Mesothelial cell of epicardium (in vitro differentiated cells): ENCODE measurements around the gene NOL12. TPM values are rescaled to one million over a fixed set of nuclear protein-coding genes. Genes with fewer than 3 reads are reported as not detected.
"Not testable (repeated sequence)": the region's sequence is repeated elsewhere in the genome, so short reads cannot be mapped to it uniquely, and the experiment has no call there.

Source experiments
- DNase-seq, 2 experiments: peaks; one replicate each; pipeline ENCODE4 v3.0.0; 2021; ENCODE audit warnings: low spot score in 2 of 2; ENCODE audit not compliant: unreplicated experiment in 2 of 2
- H3K27ac Mint-ChIP-seq: 2 replicates; pipeline ENCODE4 v1.8.0; 2021; ENCODE audit warnings: mixed read lengths
- H3K27me3 Mint-ChIP-seq: 2 replicates; pipeline ENCODE4 v1.8.0; 2021; ENCODE audit warnings: low read depth, mixed read lengths
- H3K36me3 Mint-ChIP-seq: 2 replicates; pipeline ENCODE4 v1.8.0; 2021; ENCODE audit warnings: mixed read lengths
- H3K4me1 Mint-ChIP-seq: 2 replicates; pipeline ENCODE4 v1.8.0; 2021; ENCODE audit warnings: mixed read lengths
- H3K4me3 Mint-ChIP-seq: 2 replicates; pipeline ENCODE4 v1.8.0; 2021; ENCODE audit warnings: mild to moderate bottlenecking, moderate library complexity, mixed read lengths
- H3K9me3 Mint-ChIP-seq: 2 replicates; pipeline ENCODE4 v1.8.0; 2021; ENCODE audit warnings: mixed read lengths
- total RNA-seq: library from RNA; stranded (reverse); gene quantifications from 3 replicates; pipeline ENCODE4 v1.2.1, GENCODE V29; 2021
- TF ChIP-seq, protein P1 (sequence below): fragments of 200-600 bp; sonication (generic); IDR thresholded peaks from one replicate; pipeline ENCODE4 v1.5.0; 2021; ENCODE audit warnings: antibody characterized with exemption; ENCODE audit not compliant: unreplicated experiment

NOL12 gene
- total RNA-seq, 1 donor from 2014 or later = 25.2 TPM

GRCh38 chr22:37690901-37691504, 4.9 kb downstream of the NOL12 start:
- H3K4me1 Mint-ChIP-seq = peaks cover 15% of the 10 kb centered on the region
- DNase-seq = no peak
- TF ChIP-seq, protein P1, sequence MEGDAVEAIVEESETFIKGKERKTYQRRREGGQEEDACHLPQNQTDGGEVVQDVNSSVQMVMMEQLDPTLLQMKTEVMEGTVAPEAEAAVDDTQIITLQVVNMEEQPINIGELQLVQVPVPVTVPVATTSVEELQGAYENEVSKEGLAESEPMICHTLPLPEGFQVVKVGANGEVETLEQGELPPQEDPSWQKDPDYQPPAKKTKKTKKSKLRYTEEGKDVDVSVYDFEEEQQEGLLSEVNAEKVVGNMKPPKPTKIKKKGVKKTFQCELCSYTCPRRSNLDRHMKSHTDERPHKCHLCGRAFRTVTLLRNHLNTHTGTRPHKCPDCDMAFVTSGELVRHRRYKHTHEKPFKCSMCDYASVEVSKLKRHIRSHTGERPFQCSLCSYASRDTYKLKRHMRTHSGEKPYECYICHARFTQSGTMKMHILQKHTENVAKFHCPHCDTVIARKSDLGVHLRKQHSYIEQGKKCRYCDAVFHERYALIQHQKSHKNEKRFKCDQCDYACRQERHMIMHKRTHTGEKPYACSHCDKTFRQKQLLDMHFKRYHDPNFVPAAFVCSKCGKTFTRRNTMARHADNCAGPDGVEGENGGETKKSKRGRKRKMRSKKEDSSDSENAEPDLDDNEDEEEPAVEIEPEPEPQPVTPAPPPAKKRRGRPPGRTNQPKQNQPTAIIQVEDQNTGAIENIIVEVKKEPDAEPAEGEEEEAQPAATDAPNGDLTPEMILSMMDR = no peak
- H3K27ac Mint-ChIP-seq = no peak overlapping the region
- no peaks in the 10 kb centered on the region for H3K9me3 Mint-ChIP-seq
- no peaks in the 10 kb centered on the region for H3K27me3 Mint-ChIP-seq
- H3K4me3 Mint-ChIP-seq = no peak overlapping the region
- peaks cover 24% of the 10 kb centered on the region for H3K36me3 Mint-ChIP-seq

DNA sequence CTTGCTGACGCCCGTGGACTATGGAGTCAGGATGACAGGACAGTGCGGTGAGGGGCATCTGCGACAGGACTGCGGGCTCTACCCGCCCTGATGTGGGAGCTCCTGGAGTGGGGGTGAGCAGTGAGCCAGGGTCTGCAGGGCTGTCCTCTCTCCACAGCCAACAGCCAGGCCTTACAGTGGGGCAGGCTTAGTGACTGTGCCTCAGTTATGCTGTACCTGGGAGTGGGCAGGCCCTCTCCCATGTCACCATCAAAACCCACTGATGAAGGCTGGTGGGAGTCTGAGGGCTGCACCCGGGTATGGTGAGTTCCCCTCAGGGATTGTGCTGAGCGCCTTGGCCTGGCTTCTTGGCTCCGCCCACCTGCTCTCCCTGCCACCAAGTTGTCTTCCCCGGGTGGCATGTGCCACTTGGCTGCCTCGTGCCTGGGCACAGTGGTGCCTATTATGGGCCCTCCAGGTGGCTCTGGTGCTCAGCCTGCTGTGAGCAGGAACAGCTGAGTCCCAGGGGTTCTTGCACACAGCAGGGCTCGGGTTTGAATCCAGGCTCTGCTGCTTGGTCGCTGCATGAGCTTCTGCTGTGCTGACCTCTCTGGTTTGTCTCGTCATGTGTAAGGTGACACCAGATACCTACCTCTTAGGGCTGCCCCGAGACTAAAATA, 6.6 kb downstream of the NOL12 start:
- H3K9me3 Mint-ChIP-seq = no peaks in the 10 kb centered on the region
- H3K27ac Mint-ChIP-seq = no peak overlapping the region
- TF ChIP-seq, protein P1 = no peak
- no peaks in the 10 kb centered on the region for H3K27me3 Mint-ChIP-seq
- peaks cover 14% of the 10 kb centered on the region for H3K4me1 Mint-ChIP-seq
- no peak for DNase-seq
- H3K36me3 Mint-ChIP-seq = peaks cover 24% of the 10 kb centered on the region
- no peak overlapping the region for H3K4me3 Mint-ChIP-seq

GRCh38 chr22:37694131-37694530, 8.0 kb downstream of the NOL12 start:
- peaks cover 14% of the 10 kb centered on the region for H3K4me1 Mint-ChIP-seq
- not testable (repeated sequence) for DNase-seq, H3K4me3 Mint-ChIP-seq, H3K27me3 Mint-ChIP-seq, H3K27ac Mint-ChIP-seq, H3K9me3 Mint-ChIP-seq
- H3K36me3 Mint-ChIP-seq = peaks cover 16% of the 10 kb centered on the region

DNA sequence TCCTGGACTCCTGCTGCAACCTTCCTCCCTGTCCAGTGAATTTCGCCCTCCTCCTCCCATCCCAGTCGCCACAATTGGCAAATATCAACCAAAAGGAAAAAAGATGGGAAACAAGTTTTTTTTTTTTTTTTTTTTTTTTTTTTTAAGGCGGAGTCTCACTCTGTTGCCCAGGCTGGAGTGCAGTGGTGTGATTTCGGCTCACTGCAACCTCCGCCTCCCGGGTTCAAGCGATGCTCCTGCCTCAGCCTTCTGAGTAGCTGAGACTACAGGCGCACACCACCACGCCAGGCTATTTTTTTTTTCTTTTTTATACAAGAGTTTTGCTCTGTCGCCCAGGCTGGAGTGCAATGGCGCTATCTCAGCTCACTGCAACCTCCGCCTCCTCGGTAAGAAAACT, 10.1 kb downstream of the NOL12 start:
- H3K9me3 Mint-ChIP-seq, DNase-seq, H3K36me3 Mint-ChIP-seq, H3K27me3 Mint-ChIP-seq: not testable (repeated sequence)
- peak overlapping the region; percentile 79 for H3K4me3 Mint-ChIP-seq
- H3K27ac Mint-ChIP-seq = peak overlapping the region; percentile 90
- peaks cover 14% of the 10 kb centered on the region for H3K4me1 Mint-ChIP-seq

GRCh38 chr22:37696657-37697537, 10.8 kb downstream of the NOL12 start, which contains the start of gene TRIOBP:
TRIOBP (plus strand) TSS chr22:37697048; CDS start chr22:37701366, 4,318 bp downstream.
- no peaks in the 10 kb centered on the region for H3K27me3 Mint-ChIP-seq
- peaks cover 14% of the 10 kb centered on the region for H3K4me1 Mint-ChIP-seq
- TF ChIP-seq, protein P1 = peak; percentile 39
- DNase-seq = peak; percentile 88 to 92
- peaks cover 12% of the 10 kb centered on the region for H3K36me3 Mint-ChIP-seq
- H3K27ac Mint-ChIP-seq = peak within 1 kb of the TSS; percentile 90
- H3K4me3 Mint-ChIP-seq = peak within 1 kb of the TSS; percentile 79
- no peaks in the 10 kb centered on the region for H3K9me3 Mint-ChIP-seq

DNA sequence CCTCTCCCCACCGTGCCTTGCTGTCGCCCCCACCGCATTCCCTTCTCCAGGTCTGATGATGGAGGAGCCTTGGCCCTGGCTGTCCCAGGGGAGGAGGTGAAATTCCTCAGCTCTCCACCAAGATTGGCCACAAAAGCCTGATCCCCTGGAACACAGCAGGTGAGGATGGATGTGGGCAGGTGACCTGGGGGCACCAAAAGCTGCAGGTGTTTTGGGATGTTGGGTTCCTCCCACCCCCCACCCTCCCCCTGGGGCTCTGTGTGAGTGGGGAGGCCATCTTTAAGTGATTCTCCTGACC, 11.3 kb downstream of the NOL12 start:
- peaks cover 10% of the 10 kb centered on the region for H3K36me3 Mint-ChIP-seq
- H3K27me3 Mint-ChIP-seq = no peaks in the 10 kb centered on the region
- no peak overlapping the region for H3K27ac Mint-ChIP-seq
- TF ChIP-seq, protein P1 = no peak
- H3K4me1 Mint-ChIP-seq = peaks cover 14% of the 10 kb centered on the region
- DNase-seq = no peak
- peak overlapping the region; percentile 79 for H3K4me3 Mint-ChIP-seq
- H3K9me3 Mint-ChIP-seq = no peaks in the 10 kb centered on the region
